Activated CD8-positive, alpha-beta memory T cell treated with anti-CD3 and anti-CD28 coated beads for 36 hours (primary cell): Measurements from ENCODE around the gene ADGRG4. TPM values are rescaled to one million over a fixed set of nuclear protein-coding genes. Genes with fewer than 3 reads are reported as not detected.
"Not testable (repeated sequence)": the region's sequence is repeated elsewhere in the genome, so short reads cannot be mapped to it uniquely, and the experiment has no call there.

Experiments
- CTCF ChIA-PET: fragments of 350-600 bp; sonication (Branson Sonifier 250); formaldehyde crosslinking; loops from one replicate; lab custom pipeline; 2021; ENCODE audit warnings: antibody characterized with exemption; lab: Charles Lee
- POLR2A ChIA-PET: fragments of 350-600 bp; sonication (Branson Sonifier 250); formaldehyde crosslinking; loops from one replicate; lab custom pipeline; 2021; ENCODE audit warnings: antibody characterized with exemption; lab: Charles Lee
- total RNA-seq, 2 experiments: library from RNA; stranded (reverse); gene quantifications; one replicate each; pipeline ENCODE4 v1.2.3, GENCODE V29; 2021

ADGRG4 gene
- total RNA-seq, 2 experiments from 2014 or later, result not detected

DNA sequence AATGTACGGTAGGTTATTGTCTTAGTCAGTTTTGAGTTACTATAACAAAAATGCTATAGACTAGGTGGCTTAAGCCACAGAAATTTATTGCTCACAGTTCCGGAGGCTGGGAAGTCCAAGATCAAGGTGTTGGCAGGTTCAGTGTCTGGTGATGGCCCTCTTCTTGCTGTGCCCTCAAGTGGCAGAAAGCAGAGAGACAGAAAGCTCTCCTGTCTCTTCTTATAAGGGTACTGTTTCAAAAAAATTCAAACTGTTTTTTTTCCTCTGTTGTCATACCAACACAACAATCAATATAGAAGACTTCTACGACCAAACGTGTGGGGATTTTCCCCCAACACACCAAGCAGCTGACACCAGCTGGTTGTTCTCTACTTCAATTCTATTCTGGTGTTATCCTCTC is 53.4 kb downstream of the ADGRG4 start:
- ChIA-PET POLR2A (no interaction called here), CTCF (no interaction called here)

- ChIA-PET CTCF (no interaction called here), POLR2A (no interaction called here)
Measured at GRCh38 chrX:136369377-136369776, 68.6 kb downstream of the ADGRG4 start.

DNA sequence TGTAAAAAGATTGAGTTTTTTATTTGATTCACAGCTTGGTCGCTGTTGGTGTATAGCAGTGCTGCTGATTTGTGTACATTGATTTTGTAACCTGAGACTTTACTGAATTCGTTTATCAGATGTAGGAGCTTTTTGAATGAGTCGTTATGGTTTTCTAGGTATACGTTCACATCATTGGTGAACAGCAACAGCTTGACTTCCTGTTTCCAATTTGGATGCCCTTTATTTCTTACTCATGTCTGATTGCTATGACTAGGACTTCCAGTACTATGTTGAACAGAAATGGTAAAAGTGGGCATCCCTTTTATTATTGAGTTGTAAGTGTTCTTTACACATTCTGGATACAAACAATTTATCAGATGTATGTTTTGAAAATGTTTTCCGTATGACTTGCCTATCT is 76.0 kb downstream of the ADGRG4 start:
- ChIA-PET POLR2A (interaction anchor here (0.7 kb wide), 1 partner anchor 186 kb away, joined by 11 read pairs; no protein-coding TSS in a partner anchor), CTCF (interaction anchor here (0.7 kb wide), 1 partner anchor 787 kb away, joined by 3 read pairs; no protein-coding TSS in a partner anchor)

GRCh38 chrX:136380010-136380769 is 79.4 kb downstream of the ADGRG4 start:
- ChIA-PET CTCF (no interaction called here), POLR2A (no interaction called here)

- ChIA-PET POLR2A (no interaction called here), CTCF (no interaction called here)
Measured at GRCh38 chrX:136386173-136386572, 85.4 kb downstream of the ADGRG4 start.

GRCh38 chrX:136386826-136387225 is 86.1 kb downstream of the ADGRG4 start:
- CTCF ChIA-PET, result no interaction called here

GRCh38 chrX:136387951-136388502 is 87.3 kb downstream of the ADGRG4 start:
- CTCF ChIA-PET, result no interaction called here
- POLR2A ChIA-PET, result no interaction called here

More at GRCh38 chrX:136386826-136387225, 86.1 kb downstream of the ADGRG4 start:
- POLR2A ChIA-PET, result no interaction called here

GRCh38 chrX:136390921-136391320 is 90.2 kb downstream of the ADGRG4 start:
- CTCF ChIA-PET, result no interaction called here
- POLR2A ChIA-PET, result no interaction called here

DNA sequence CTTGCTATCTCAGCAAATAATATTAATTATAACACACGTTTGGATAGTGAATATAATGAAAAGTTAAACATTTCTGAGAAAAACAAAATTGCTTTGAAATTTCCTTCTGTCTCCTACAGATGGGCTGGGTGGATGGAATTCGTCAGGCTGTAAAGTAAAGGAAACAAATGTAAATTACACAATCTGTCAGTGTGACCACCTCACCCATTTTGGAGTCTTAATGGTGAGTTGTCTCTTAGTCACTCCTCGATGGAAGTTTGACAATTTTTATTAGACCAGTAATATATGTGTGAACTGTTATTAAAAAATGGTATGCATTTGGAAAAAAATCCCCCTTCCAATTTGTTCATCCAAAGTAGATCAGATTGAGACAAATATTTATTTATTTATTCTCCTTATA is 94.5 kb downstream of the ADGRG4 start:
- CTCF ChIA-PET, result no interaction called here

DNA sequence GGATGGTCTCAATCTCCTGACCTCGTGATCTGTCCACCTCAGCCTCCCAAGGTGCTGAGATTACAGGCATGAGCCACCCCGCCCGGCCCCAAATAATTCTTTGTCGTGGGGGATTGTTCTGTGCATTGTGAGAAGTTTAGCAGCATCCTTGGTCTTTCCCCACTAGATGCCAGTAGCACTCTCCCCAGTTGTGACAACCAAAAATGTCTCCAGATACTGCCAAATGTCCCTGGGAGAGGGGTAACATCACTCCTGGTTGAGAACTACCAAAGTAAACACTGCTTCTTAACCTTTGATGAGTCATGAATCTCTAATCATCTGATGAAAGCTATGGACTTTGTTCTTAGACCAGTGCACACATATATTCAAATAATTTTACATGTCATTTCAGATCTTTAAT is 96.2 kb downstream of the ADGRG4 start:
- ChIA-PET POLR2A (no interaction called here), CTCF (no interaction called here)

More for the DNA sequence above, 94.5 kb downstream of the ADGRG4 start:
- POLR2A ChIA-PET, result no interaction called here

DNA sequence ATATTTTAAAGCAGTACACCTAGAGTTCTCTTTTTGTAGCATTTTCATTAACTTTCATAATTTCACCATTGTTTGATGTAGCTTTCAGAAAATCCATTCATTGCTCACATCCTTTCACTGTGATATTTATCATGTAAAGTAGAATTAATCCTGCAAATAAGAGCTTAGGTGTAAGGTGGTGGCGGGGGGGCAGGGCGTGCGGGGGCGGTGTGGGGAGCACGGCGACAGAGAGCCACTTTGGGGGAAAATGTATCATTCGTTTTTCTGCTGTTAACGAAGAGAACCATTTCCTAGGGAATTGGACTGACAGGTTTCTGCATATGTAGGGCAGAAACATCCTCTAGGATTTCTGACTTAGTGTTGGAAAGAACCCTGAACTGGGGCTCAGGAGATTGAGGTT is 104.4 kb downstream of the ADGRG4 start:
- ChIA-PET CTCF (no interaction called here), POLR2A (no interaction called here)

DNA sequence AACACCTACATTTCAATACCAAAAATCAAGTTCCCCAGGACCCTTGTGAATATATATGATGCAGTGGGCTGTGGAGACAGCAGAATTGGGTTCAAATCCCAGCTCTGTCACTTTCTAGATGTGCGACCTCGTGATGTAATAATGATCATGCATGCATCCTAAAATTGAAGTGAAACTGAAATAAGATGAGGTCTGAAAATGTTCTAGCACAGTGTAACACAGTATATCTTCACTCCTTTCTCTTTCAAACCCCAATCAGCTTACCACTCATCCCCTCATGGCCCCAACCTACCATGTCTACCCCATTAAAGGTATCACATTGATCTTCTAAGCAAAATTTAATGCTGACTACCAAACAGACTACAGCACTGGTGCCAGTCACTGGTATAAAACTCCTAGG is 117.0 kb downstream of the ADGRG4 start:
- ChIA-PET POLR2A (no interaction called here), CTCF (no interaction called here)

DNA sequence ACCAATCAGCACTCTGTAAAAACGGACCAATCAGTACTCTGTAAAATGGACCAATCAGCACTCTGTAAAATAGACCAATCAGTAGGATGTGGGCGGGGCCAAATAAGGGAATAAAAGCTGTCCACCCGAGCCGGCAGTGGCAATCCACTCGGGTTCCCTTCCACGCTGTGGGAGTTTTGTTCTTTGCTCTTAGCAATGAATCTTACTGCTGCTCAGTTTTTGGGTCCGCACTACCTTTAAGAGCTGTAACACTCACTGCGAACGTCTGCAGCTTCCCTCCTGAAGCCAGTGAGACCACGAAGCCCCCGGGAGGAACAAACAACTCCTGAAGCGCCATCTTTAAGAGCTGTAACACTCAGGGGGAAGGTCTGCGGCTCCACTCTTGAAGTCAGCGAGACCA is 120.6 kb downstream of the ADGRG4 start:
- ChIA-PET CTCF (no interaction called here), POLR2A (no interaction called here)

GRCh38 chrX:136423724-136424123 is 123.0 kb downstream of the ADGRG4 start:
- CTCF ChIA-PET, result no interaction called here
- POLR2A ChIA-PET, result no interaction called here

DNA sequence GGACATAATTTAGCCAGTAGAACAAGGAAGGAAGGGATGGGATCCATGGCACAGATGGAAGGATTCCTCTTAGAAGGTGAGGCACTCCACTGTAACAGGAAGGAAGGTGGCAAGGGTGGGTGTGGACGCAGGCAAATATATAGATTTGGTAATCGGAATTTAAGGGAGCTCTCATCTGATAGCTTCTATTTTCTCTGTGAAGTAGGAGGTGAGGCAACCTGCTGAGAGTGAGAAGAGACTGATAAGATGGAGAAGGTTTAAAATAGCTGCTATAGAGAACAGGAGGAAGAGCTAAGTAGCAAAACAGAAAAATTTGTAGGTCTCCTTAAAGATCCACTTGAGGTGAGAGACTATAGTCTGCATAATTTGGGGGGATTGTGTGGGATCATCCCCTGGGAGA is 125.2 kb downstream of the ADGRG4 start:
- ChIA-PET POLR2A (no interaction called here), CTCF (no interaction called here)

DNA sequence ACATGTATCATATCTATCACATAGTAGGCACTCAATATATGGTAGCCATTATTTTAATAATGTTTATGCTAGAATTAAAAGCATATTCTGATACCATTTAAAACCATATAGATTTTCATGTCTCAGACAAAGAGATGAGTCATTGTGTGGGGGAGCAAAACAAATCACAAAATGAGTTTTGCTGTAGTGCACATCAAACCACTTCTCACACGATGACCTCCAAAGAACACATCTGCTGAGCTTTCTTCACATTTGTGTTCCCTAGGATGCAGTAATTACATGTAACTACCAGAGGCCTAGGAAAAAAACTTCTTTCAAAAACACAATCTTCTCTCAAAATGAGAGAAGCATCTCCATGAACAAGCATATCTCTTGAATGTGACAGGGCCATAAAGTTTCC is 130.9 kb downstream of the ADGRG4 start:
- ChIA-PET POLR2A (no interaction called here), CTCF (no interaction called here)

GRCh38 chrX:136437774-136438173 is 137.0 kb downstream of the ADGRG4 start:
- POLR2A ChIA-PET, result no interaction called here

GRCh38 chrX:136438192-136438591 is 137.4 kb downstream of the ADGRG4 start:
- POLR2A ChIA-PET, result no interaction called here
- CTCF ChIA-PET, result no interaction called here

More at GRCh38 chrX:136437774-136438173, 137.0 kb downstream of the ADGRG4 start:
- CTCF ChIA-PET, result no interaction called here

- POLR2A ChIA-PET, CTCF ChIA-PET: not testable (repeated sequence)
Measured at GRCh38 chrX:136445674-136446073, 144.9 kb downstream of the ADGRG4 start.

- ChIA-PET POLR2A (no interaction called here), CTCF (no interaction called here)
Measured at GRCh38 chrX:136446208-136446607, 145.4 kb downstream of the ADGRG4 start.

GRCh38 chrX:136447308-136447707 is 146.5 kb downstream of the ADGRG4 start:
- CTCF ChIA-PET, result no interaction called here
- POLR2A ChIA-PET, result no interaction called here
